Stimulated activated CD4-positive, alpha-beta T cell treated with anti-CD3 and anti-CD28 coated beads, Interleukin-4, amount 100 ng/mL, for 24 hours (primary cell): ENCODE data around the gene OR10H5.
"Not testable (repeated sequence)": the region's sequence is repeated elsewhere in the genome, so short reads cannot be mapped to it uniquely, and the experiment has no call there.

Experiments
- DNase-seq: peaks from one replicate; pipeline ENCODE4 v3.0.0-alpha.2; 2020

The OR10H5 gene

GRCh38 chr19:15787611-15788155, at the start of gene OR10H5:
Gene OR10H5, plus strand, starts transcription at chr19:15787661. Its CDS starts 6,388 bp downstream, at chr19:15794049.
- DNase-seq: no peak

GRCh38 chr19:15737722-15738121, 49.7 kb upstream of the OR10H5 start, which contains the start of gene OR10H3:
Gene OR10H3, plus strand, starts transcription at chr19:15737985. Its CDS starts 3,408 bp downstream, at chr19:15741393.
- no peak for DNase-seq

- DNase-seq: no peak
These were observed 46.7 kb upstream of the OR10H5 start for GRCh38 chr19:15740785-15741184.

- DNase-seq: no peak
These were observed 39.2 kb upstream of the OR10H5 start for GRCh38 chr19:15748239-15748638.

- DNase-seq: no peak
These were observed 29.1 kb upstream of the OR10H5 start for GRCh38 chr19:15758379-15758778.

- no peak for DNase-seq
These were observed 27.4 kb upstream of the OR10H5 start for GRCh38 chr19:15759962-15760565.

GRCh38 chr19:15769586-15769985, 17.9 kb upstream of the OR10H5 start:
- no peak for DNase-seq

GRCh38 chr19:15774159-15774558, 13.3 kb upstream of the OR10H5 start:
- not testable (repeated sequence) for DNase-seq

- DNase-seq: no peak
These were observed 12.2 kb upstream of the OR10H5 start for GRCh38 chr19:15775249-15775648.

GRCh38 chr19:15776264-15776663, 11.2 kb upstream of the OR10H5 start:
- no peak for DNase-seq

GRCh38 chr19:15776991-15777970, 10.2 kb upstream of the OR10H5 start:
- DNase-seq: no peak

GRCh38 chr19:15779756-15780476, 7.5 kb upstream of the OR10H5 start:
- no peak for DNase-seq

GRCh38 chr19:15780610-15781418, 6.6 kb upstream of the OR10H5 start:
- DNase-seq: no peak

- DNase-seq: no peak
These were observed 5.8 kb upstream of the OR10H5 start for GRCh38 chr19:15781661-15782060.

GRCh38 chr19:15782211-15782610, 5.2 kb upstream of the OR10H5 start:
- no peak for DNase-seq

- DNase-seq: not testable (repeated sequence)
These were observed 4.6 kb upstream of the OR10H5 start for GRCh38 chr19:15782896-15783295.

- no peak for DNase-seq
These were observed 1.3 kb downstream of the OR10H5 start for GRCh38 chr19:15788594-15789270.

- no peak for DNase-seq
These were observed 2.6 kb downstream of the OR10H5 start for GRCh38 chr19:15790096-15790495.

- DNase-seq: not testable (repeated sequence)
These were observed 6.8 kb downstream of the OR10H5 start for GRCh38 chr19:15794279-15794678.

GRCh38 chr19:15810335-15810734, 22.9 kb downstream of the OR10H5 start:
- no peak for DNase-seq

GRCh38 chr19:15811476-15811875, 24.0 kb downstream of the OR10H5 start:
- no peak for DNase-seq
